Left ventricle myocardium inferior (tissue), 1 donor: ENCODE measurements around the gene MIEF2. TPM values are rescaled to one million over a fixed set of nuclear protein-coding genes. Genes with fewer than 3 reads are reported as not detected.

Experiments used
- DNase-seq: peaks from one replicate; pipeline ENCODE4 v3.0.0-alpha.2; 2020
- H3K27ac ChIP-seq: fragments of 200-600 bp; replicated peaks from 2 replicates; pipeline ENCODE4 v1.8.0; 2021
- H3K27me3 ChIP-seq: fragments of 200-600 bp; 2 replicates; pipeline ENCODE4 v1.8.0; 2021; ENCODE audit warnings: low read depth
- H3K36me3 ChIP-seq: fragments of 200-600 bp; 2 replicates; pipeline ENCODE4 v1.8.0; 2021
- H3K4me1 ChIP-seq: fragments of 200-600 bp; 2 replicates; pipeline ENCODE4 v1.8.0; 2021
- H3K4me3 ChIP-seq: fragments of 200-600 bp; 2 replicates; pipeline ENCODE4 v1.8.0; 2021; ENCODE audit warnings: mild to moderate bottlenecking, moderate library complexity
- H3K9me3 ChIP-seq: fragments of 200-600 bp; replicated peaks from 2 replicates; pipeline ENCODE4 v1.8.0; 2021
- CTCF ChIP-seq: fragments of 200-600 bp; IDR thresholded peaks from 2 replicates; pipeline ENCODE4 v1.8.0; 2021; ENCODE audit warnings: antibody characterized with exemption, mild to moderate bottlenecking, borderline replicate concordance
- intact Hi-C: fragments of 100-400 bp; cut with micrococcal nuclease; formaldehyde crosslinking; loops from one replicate; pipeline ENCODE4 v1.11.0; 2022
- total RNA-seq: library from RNA; stranded (reverse); fragmentation: NEBNext Ultra II Directional; extraction: Animal tissue kit (Norgen Biotek cat#: 25700); gene quantifications from one replicate; pipeline ENCODE4 v1.2.1, GENCODE V29; 2021
- donor health status: DM: no; HTN: yes; CAD: no; lungs with severe emphysema.

Gene MIEF2
- total RNA-seq, 1 donor from 2014 or later = 37.0 TPM

- H3K27me3 ChIP-seq = no peaks in the 10 kb centered on the region
- no peak for TF ChIP-seq CTCF
- peaks cover 28% of the 10 kb centered on the region for H3K36me3 ChIP-seq
- H3K4me3 ChIP-seq = peak overlapping the region; percentile 90
- DNase-seq = no peak
- peak overlapping the region; percentile 91 for H3K27ac ChIP-seq
- no peaks in the 10 kb centered on the region for H3K9me3 ChIP-seq
- H3K4me1 ChIP-seq = peaks cover 82% of the 10 kb centered on the region
- intact Hi-C loops = no loop called here
Measured at GRCh38 chr17:18315562-18315922, 55.1 kb downstream of the MIEF2 start.

- TF ChIP-seq CTCF = no peak
- Histone ChIP-seq H3K9me3 (no peaks in the 10 kb centered on the region), H3K4me1 (peaks cover 86% of the 10 kb centered on the region), H3K27ac (peak overlapping the region; percentile 91), H3K4me3 (peak overlapping the region; percentile 90), H3K27me3 (no peaks in the 10 kb centered on the region), H3K36me3 (peaks cover 28% of the 10 kb centered on the region)
- intact Hi-C loops = no loop called here
- DNase-seq = no peak
Measured at GRCh38 chr17:18315961-18316360, 55.5 kb downstream of the MIEF2 start.

Other genes with a start within 250 kb of the MIEF2 start
- gene ATPAF2, start 221.5 kb upstream of the MIEF2 start, total RNA-seq = 37.5 TPM
- 18.0 TPM for gene GID4, start 221.3 kb upstream of the MIEF2 start, total RNA-seq
- gene DRG2, start 172.7 kb upstream of the MIEF2 start, total RNA-seq = 20.2 TPM
- gene MYO15A, start 151.9 kb upstream of the MIEF2 start, total RNA-seq = 0.25 TPM
- gene ALKBH5, start 76.8 kb upstream of the MIEF2 start, total RNA-seq = 179 TPM
- gene LLGL1, start 35.0 kb upstream of the MIEF2 start, total RNA-seq = 8.8 TPM
- 257 TPM for gene FLII, start 1.9 kb upstream of the MIEF2 start, total RNA-seq
- 10.4 TPM for gene TOP3A, start 54.3 kb downstream of the MIEF2 start, total RNA-seq
- 12.3 TPM for gene SMCR8, start 54.6 kb downstream of the MIEF2 start, total RNA-seq
- gene SHMT1, start 102.9 kb downstream of the MIEF2 start, total RNA-seq = 6.8 TPM
- gene EVPLL, start 117.1 kb downstream of the MIEF2 start, total RNA-seq = not detected
- not detected for gene LGALS9C, start 216.1 kb downstream of the MIEF2 start, total RNA-seq